HG03095 (cell line): ENCODE results near the gene CNGB1.
"Not testable (repeated sequence)": the region's sequence is repeated elsewhere in the genome, so short reads cannot be mapped to it uniquely, and the experiment has no call there.

Source experiments
- ATAC-seq: cut with Tn5 transposase; IDR thresholded peaks from one replicate; pipeline ENCODE4 v1.9.1; 2021; ENCODE audit warnings: moderate library complexity; ENCODE audit not compliant: unreplicated experiment

Gene CNGB1

GRCh38 chr16:57997528-57998265 is 26.8 kb upstream of the CNGB1 start:
- no peak for ATAC-seq

DNA sequence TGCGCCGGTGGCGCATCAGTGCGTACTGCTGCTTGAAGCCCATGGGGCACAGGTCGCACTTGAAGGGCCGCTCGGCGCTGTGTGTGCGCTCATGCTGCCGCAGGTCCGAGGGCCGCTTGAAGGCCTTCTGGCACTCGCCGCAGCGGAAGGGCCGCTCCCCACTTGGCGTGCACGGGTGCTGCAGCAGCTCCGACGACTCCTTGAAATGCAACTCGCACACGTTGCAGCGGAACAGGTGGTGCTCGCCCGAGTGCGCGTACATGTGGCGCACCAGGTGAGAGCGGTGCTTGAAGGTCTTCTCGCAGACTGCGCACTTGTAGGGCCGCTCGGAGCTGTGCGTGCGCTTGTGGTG is 26.2 kb upstream of the CNGB1 start:
- no peak for ATAC-seq

DNA sequence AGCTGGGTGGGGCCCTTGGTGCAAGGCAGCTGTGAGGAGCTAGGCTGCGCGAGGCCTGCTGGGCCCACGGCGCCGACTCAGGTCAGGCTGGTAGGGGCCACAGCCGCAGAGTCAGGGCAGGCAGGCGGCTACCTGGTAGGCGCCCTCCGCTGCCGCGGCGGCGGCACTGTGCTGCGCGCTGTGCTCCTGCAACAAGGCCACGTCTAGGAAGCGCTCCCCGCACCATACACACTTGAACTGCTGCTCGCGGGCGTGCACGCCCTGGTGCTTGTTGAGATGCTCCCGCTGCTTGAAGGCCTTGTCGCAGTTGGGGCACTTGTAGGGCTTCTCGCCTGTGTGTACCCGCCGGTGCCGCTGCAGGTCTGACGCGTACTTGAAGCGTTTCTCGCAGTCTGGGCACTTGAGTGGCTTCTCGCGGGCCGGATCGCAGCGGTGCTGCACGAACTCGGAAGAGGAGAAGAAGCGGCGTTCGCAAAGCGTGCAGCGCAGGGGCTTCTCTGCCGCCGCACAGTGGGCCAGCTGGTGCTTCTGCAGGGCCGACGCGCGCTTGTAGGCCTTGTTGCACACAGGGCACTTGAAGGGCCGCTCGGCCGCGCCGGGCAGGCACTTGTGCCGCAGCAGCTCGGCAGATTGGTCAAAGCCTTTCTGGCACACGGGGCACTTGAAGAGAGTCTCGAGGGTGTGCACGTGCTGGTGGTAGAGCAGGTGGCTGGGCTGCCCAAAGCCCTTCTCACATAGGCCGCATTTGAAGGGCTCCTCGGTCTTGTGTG is 25.7 kb upstream of the CNGB1 start:
- no peak for ATAC-seq

- ATAC-seq: no peak
These were observed 24.9 kb upstream of the CNGB1 start for GRCh38 chr16:57995721-57996405.

GRCh38 chr16:57994778-57995177 is 23.9 kb upstream of the CNGB1 start:
- ATAC-seq: peak; percentile 59

GRCh38 chr16:57994361-57994760 is 23.4 kb upstream of the CNGB1 start:
- ATAC-seq: no peak

- ATAC-seq: no peak
These were observed 23.0 kb upstream of the CNGB1 start for GRCh38 chr16:57993897-57994296.

GRCh38 chr16:57993438-57993837 is 22.5 kb upstream of the CNGB1 start:
- no peak for ATAC-seq

DNA sequence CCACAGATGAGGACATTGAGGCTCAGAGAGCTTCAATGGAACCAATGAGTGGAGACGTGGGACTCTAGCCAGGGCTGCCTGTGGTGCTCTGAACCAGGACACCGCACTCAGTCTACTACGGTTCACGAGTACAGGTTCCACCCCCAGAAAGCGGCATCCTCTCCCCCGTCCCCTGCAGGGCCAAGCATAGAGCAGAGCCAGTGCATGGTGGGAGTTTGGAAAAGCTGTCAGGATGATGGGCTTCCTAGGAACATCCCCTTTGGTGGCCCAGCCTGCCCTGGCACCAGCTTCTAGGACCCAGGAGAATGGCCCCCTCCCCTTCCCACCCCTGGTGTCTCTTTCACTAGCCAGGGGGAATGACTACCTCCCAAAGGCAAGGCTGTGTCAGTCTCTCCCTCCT is 21.2 kb upstream of the CNGB1 start:
- no peak for ATAC-seq

DNA sequence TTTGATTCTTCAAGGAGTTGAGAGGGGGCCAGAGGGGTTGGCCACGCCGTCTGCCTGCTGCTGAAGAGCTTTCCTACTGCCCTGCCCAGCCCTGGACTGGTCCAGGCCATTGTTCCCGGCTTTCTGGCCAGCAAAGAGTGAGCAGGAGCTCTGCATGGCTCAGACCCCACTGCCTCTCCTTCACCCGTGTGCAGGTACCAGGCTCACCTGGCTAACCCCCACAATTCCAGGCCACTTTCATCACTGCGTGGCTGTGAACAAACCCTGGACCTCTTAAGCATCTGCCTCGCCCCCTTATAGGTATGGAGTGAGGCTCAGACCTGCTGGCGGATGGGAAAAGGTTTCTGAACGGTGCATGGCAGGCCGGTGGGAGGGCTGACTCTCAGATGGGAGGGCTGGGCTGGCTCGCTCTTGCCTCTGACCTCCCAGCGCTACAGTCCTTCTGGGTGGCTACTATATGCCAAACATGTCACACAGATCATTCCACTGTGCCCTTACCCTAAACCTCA is 20.7 kb upstream of the CNGB1 start:
- ATAC-seq: no peak

DNA sequence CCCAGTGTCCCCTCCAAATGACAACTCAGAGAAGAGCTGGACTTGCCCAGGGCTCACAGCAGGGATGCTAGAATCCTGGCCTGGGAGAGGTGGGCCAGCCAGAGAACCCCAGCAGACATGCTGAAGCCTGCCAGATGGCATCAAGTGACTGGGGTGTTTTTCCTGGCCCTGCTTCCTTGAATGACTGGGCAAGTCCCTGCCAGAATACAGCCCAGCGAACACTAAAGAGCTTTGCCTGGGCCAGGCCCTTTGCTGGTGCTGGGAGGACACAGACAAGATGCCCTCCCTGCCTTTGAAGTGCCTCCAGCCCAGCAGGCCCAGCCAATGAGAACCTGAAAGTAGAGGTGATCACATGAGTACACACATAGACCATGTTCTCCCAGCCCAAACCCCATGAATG is 18.0 kb upstream of the CNGB1 start:
- no peak for ATAC-seq

DNA sequence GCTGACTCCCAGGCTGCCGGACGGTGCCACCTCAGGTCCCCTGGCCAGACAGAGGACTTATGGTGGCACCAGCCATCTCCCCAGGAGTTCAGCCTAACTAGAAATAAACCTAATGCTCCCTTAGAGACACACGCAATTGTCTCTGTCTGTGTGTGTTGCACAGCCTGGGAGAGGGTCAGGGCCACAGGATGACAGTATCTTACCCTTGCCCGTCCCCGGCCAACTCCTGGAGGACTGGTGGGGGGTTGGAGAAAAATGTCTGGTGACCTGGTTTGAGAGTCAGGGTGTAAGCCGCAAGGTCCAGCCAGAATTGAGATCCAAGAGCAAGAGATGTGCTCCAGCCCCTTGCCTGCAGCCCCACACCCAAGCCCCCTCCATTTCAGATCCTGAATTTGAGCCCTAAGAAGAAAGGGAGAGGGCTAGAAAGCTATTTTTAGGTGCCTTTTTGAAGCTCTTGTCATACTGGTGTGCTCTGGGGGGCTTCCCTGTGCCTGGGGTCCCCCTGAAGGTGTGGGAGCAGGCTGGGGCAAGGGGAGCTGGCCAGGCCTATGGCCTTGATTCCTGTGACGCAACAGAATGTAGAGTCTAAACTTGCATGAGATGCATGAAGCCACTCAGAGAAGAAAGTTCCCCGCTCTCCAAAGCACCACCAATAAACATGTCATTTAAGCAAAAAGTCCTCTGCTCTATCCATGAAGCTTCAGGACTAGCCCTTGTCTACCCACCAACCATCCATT is 16.7 kb upstream of the CNGB1 start:
- no peak for ATAC-seq

DNA sequence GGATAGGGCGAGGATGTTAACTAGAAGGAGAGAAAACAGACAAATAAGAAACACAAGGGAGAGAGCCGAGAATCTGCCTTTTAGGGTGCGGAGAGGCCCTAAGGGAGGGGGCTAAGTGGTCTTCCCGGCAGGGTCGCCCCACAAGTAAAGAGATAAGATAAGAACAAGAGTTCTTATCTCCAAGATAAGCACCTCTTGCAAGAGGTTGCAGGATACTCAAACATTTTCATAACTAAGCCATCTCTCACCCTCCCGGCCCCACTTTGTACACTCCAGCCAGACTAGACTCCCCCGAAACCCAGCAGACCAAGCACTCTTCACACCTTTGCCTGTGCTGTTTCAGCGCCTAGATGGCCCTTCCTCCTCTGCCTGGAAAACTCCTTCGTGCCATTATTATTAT is 15.3 kb upstream of the CNGB1 start:
- no peak for ATAC-seq

DNA sequence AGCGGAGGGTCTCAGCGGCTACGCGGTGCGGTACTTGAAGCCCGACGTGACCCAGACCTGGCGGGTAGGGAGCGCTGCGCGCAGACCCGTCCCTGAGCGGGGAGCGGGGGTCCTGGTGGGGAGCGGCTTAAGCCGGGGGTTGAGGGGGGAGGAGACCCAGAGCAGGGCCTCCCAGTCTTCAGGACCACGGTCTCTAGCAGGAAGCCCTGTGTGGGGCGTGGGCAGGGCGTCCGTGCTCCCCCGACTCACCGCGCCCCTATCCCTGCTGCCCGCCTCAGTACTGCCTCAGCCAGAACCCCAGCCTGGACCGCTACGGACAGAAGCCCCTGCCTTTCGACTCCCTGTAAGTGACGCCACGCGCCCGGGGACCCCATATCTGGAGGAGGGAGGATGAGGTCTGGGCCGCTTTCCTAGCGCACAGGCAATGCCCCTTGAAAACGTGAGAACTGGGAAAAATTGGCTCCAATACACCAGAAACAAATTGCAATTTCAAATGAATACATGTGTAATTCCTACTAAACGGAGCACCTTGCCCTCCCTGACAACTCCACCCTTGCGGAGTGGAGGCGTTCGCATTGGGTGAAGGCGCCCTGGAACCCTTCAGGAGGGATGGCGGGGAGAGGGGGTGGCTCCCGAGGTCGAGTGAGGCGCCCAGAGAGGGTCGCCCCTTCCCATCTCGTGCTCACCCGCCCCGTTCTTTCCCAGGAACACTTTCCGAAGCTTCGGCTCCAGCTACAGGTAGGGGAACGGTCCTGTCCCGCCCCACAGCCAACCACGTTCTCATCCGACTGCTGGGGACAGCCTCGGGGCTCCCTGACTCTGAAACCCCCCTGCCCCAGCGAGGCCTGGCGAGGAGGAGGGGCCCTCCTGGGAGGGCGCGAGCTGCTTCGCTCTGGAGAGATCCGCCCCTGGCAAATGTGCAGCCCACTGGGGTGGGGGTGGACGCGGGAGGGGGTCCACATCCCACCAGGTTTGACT is 14.6 kb upstream of the CNGB1 start:
- peak; percentile 19 for ATAC-seq

- ATAC-seq: peak; percentile 81
These were observed 13.7 kb upstream of the CNGB1 start for GRCh38 chr16:57984443-57985203.

DNA sequence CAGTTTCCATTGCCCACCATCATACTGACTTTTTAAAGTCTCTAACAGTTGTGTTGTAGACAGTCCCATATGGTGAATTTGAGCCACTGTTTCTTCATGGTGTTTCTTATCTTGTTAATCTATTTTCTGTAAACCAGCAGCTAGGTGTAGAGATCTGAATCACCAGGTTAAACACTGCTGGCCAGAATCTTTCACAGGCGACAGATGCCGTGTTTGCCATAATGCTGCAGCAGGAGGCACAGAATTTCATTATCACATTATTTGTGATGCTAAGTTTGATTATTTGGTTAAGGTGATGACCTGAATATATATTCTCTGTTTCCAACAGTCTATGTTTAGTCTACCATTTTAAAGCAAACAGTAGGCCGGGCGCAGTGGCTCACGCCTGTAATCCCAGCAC is 11.5 kb upstream of the CNGB1 start:
- ATAC-seq: no peak

GRCh38 chr16:57981636-57982035 is 10.7 kb upstream of the CNGB1 start:
- ATAC-seq: no peak

DNA sequence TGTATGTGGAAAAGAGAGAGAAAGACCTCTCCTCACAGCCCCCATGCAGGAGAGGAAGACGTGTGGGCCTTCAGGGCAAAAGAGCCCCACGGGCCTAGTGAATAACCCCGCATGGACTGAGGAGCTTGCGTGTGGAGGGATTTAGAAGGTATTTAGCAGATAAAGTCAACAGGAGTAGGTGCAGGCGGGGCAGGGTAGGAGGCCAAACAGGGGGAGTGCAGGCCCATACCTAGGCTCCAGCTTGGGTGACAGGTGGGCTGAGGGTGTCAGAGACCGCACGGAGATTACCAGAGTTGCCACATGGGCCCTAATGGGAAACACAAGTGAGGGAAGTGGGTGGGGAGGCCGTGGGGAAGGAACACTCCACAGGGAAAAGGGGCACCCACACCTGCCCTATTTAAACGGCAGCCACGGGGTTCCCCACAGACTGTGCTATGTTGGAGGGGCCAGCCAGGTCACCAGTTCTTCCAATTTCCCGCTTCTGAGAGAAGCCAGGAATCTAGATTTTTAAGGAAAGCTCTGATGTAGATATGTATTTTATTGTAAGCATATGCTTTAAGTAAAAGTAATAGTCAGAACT is 8.2 kb upstream of the CNGB1 start:
- ATAC-seq: no peak

GRCh38 chr16:57978070-57978465 is 7.1 kb upstream of the CNGB1 start:
- ATAC-seq: not testable (repeated sequence)
